Urothelium cell line (cell line): ENCODE measurements around the gene PLXDC2.

Experiments used
- DNase-seq: peaks from one replicate; pipeline ENCODE4 v3.0.0; 2011; ENCODE audit warnings: low spot score, mixed read lengths
- FAIRE-seq: peaks from 2 replicates; lab custom pipeline; 2011; peaks lifted over from hg19 to GRCh38; lab: Jason Lieb, UNC

Gene PLXDC2

GRCh38 chr10:20300735-20301134 lies 484.5 kb downstream of the PLXDC2 start:
- no peak for DNase-seq
- FAIRE-seq = no peak

GRCh38 chr10:20302033-20302432 lies 485.8 kb downstream of the PLXDC2 start:
- FAIRE-seq = no peak
- DNase-seq = no peak

GRCh38 chr10:20303453-20304152 lies 487.4 kb downstream of the PLXDC2 start:
- FAIRE-seq = no peak

GRCh38 chr10:20313665-20314064 lies 497.4 kb downstream of the PLXDC2 start:
- DNase-seq (no peak), FAIRE-seq (no peak)

More at GRCh38 chr10:20303453-20304152, 487.4 kb downstream of the PLXDC2 start:
- DNase-seq = no peak

GRCh38 chr10:20314431-20314830 lies 498.2 kb downstream of the PLXDC2 start:
- no peak for DNase-seq
- no peak for FAIRE-seq

- DNase-seq (no peak), FAIRE-seq (no peak)
Observed at GRCh38 chr10:20327954-20328353, 511.7 kb downstream of the PLXDC2 start.

GRCh38 chr10:20330246-20330645 lies 514.0 kb downstream of the PLXDC2 start:
- FAIRE-seq (no peak), DNase-seq (no peak)

GRCh38 chr10:20334559-20334958 lies 518.3 kb downstream of the PLXDC2 start:
- no peak for FAIRE-seq
- DNase-seq = no peak
